GM13977 (cell line): Measurements from ENCODE around the gene RORC.

Source experiments
- DNase-seq: peaks from one replicate; pipeline ENCODE4 v3.0.0; 2012; ENCODE audit warnings: low spot score
- in situ Hi-C: fragments of 300-500 bp; cut with MboI; formaldehyde crosslinking; loops from one replicate; pipeline ENCODE4 v1.12.0; 2022; ENCODE audit warnings: low sequenced_read_pairs, low pct_unique_long_range_greater_than_20kb, mixed read lengths, inconsistent platforms; ENCODE audit not compliant: unreplicated experiment
- TF ChIP-seq, protein P1 (sequence below): IDR thresholded peaks from 2 replicates; pipeline ENCODE4 v1.5.1; 2012; ENCODE audit warnings: mild to moderate bottlenecking, control low read depth; ENCODE audit not compliant: insufficient read depth; ENCODE audit errors: extremely low read depth, missing control alignments

Gene RORC

DNA sequence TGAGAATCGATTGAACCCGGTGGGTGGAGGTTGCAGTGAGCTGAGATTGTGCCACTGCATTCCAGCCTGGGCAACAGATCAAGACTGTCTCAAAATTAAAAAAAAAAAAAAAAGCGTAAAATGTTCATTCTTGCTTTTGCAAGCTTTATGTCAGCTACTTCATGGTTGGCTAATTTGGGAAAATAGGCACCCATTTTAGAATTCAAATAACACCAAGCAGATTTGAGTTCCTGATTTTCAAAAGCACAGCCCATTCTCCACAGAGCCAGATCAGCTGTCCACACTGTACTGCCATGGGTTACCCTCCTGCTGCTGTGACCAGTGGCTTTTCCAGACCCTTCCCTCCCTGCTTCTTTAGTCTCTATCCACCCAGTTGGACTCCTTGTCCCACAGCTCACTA lies 17.5 kb upstream of the RORC start:
- in situ Hi-C loops, result no loop called here
- TF ChIP-seq, protein P1, sequence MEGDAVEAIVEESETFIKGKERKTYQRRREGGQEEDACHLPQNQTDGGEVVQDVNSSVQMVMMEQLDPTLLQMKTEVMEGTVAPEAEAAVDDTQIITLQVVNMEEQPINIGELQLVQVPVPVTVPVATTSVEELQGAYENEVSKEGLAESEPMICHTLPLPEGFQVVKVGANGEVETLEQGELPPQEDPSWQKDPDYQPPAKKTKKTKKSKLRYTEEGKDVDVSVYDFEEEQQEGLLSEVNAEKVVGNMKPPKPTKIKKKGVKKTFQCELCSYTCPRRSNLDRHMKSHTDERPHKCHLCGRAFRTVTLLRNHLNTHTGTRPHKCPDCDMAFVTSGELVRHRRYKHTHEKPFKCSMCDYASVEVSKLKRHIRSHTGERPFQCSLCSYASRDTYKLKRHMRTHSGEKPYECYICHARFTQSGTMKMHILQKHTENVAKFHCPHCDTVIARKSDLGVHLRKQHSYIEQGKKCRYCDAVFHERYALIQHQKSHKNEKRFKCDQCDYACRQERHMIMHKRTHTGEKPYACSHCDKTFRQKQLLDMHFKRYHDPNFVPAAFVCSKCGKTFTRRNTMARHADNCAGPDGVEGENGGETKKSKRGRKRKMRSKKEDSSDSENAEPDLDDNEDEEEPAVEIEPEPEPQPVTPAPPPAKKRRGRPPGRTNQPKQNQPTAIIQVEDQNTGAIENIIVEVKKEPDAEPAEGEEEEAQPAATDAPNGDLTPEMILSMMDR, result no peak
- no peak for DNase-seq

DNA sequence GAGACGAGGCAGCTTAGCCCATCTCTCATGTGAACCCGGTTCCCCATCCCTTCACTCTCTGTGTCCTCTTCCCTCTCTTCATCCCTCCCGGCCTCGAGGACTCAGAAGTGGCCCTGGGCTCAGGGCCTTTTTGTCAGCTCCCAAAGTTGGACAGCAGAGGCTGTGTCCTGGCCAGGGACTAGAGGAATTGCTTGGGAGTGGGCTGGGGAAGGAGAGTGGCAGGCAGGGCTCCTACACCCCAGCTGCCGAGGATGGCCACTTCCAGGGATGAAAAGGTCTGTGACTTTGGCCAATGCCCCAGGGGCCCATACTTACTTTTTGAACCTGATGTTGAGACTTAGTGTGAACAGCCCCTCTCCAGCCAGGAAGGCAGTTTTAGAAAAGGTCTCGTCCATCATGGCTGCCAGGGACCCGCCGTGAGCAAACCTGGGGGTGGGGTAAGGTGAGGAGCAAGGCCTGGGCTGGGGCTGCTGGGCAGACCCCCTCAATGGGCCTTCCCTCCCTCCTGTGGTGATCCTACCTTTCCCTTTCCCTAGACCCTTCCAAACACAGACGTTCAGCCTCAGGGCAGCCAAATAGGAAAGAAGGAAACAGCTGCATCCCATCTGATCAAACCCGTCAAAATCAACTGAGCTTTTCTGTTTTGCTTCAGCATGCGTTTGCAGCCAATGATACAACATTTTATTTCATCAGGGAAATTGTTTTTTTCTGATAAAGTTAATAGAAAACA lies 16.4 kb upstream of the RORC start:
- in situ Hi-C loops, result no loop called here
- no peak for DNase-seq
- TF ChIP-seq, protein P1, result no peak

DNA sequence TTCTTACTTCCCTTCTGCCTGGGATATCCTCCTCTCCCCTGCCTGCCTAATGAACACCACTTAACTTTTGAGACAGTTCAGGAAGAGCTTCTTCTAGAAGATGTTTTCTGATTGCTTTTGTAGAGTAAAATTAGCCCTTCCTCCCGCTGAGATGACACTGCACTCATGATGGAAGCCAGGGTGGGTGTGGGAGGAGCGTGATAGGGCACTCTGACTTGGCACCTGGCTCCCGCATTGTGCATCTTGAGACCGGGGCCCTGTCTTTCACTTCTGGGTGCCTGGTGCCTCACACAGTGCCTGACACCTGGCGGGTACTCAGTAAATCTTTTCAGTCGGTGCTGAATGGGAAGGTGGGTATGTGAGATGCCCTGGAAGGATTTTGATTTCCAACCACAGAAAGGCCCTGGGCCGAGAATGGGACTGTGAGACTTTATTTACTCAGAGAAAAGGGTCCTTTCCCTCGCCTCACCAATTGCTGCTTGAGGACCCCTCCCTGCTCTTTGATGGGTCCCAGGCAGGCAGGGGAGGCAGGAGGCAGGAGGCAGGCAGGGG lies 15.2 kb upstream of the RORC start:
- in situ Hi-C loops, result no loop called here
- DNase-seq, result no peak
- TF ChIP-seq, protein P1, result no peak

DNA sequence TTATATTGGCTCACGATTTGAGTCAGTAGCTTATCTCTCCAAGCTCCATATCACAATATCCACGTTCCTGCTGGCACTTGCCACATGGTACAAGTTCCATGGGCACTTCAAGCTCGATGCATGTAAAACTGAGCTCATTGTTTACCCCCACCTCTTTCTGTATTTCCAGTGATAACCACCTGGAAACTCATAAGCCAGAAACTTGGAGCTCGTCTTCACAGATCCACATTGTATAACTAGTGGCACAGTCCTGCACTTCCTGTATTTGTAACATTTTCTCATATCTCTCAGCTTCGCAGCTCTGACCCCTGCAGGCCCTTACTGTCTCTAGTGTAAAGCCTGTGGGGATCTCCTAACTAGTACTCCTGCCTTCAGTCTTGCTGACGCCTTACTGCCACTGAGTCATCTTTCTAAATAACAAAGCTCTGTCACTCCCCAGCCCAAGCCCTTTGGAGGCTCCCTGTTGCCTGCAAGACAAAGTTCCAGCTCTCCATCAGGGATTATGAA lies 14.5 kb upstream of the RORC start:
- no peak for DNase-seq

DNA sequence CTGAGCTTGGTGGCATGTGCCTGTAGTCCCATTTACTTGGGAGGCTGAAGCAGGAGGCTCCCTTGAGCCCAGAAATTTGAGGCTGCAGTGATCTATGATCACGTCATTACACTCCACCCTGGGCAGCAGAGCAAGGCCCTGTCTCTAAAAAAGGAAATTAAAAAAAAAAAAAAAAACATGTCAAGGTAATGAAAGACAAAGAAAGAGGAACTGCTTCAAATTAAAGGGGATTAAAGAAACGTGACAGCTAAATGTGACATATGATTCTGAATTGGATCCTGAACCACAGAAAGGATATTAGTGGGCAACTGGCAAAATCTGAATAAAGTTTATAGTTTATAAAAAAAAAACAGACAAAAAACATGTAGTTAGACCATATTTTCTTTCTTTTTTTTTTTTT lies 11.8 kb upstream of the RORC start:
- in situ Hi-C loops, result no loop called here
- TF ChIP-seq, protein P1, result no peak
- DNase-seq, result no peak

More for the DNA sequence above, 14.5 kb upstream of the RORC start:
- TF ChIP-seq, protein P1, result no peak
- in situ Hi-C loops, result no loop called here

DNA sequence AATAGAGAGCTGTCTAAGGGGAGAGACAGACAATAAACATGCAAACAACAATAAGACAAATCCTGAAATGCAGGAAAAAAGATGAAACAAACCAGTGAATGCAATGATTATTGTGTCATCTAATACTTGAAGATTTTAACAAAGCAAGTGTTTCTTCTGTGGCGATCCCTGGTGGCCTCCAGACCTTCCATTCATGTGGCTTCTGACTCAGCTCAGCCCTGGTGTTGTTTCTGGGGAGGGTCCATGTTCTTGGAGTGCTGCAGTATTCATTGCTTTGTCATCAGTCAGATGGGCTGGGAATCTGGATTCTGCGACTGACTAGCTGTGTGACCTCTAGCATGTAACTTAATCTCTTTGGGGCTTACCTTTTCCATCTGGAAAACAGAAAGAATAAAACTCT lies 9.5 kb upstream of the RORC start:
- TF ChIP-seq, protein P1, result no peak
- in situ Hi-C loops, result no loop called here
- no peak for DNase-seq
